ENCODE measurements around the gene TCP10L. TPM values are rescaled to one million over a fixed set of nuclear protein-coding genes. Genes with fewer than 3 reads are reported as not detected.

Gene TCP10L
- total RNA-seq, 4 donors from 2014 or later: 0.19 to 5.6 TPM; not detected in 2

DNA sequence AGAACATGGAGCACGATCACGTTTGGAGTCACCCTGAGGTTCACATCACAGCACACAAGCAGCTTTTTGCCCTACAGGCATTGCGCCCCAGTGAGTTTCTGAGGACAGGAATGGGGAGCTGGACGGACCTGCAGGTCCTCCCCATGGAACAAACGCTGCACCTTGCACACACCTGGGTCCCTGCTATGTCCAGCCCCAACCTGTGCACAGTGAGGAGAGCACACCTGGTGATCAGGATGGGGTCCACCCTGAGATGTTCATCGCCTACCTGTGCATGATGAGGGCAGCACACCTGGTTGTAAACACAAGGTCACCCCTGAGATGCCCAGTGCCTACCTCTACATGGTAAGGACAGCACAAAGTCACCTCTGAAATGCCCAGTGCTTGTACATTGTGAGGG, 45.9 kb downstream of the TCP10L start:
- no peak for DNase-seq
- WGBS, 2 donors: 54 to 80% methylated on average over 5 to 6 of the region's 6 CpGs
- no peaks in the 10 kb centered on the region for H3K9me3 ChIP-seq
- no peaks in the 10 kb centered on the region for H3K27me3 ChIP-seq
- H3K36me3 ChIP-seq: no peaks in the 10 kb centered on the region
- TF ChIP-seq, protein P1, sequence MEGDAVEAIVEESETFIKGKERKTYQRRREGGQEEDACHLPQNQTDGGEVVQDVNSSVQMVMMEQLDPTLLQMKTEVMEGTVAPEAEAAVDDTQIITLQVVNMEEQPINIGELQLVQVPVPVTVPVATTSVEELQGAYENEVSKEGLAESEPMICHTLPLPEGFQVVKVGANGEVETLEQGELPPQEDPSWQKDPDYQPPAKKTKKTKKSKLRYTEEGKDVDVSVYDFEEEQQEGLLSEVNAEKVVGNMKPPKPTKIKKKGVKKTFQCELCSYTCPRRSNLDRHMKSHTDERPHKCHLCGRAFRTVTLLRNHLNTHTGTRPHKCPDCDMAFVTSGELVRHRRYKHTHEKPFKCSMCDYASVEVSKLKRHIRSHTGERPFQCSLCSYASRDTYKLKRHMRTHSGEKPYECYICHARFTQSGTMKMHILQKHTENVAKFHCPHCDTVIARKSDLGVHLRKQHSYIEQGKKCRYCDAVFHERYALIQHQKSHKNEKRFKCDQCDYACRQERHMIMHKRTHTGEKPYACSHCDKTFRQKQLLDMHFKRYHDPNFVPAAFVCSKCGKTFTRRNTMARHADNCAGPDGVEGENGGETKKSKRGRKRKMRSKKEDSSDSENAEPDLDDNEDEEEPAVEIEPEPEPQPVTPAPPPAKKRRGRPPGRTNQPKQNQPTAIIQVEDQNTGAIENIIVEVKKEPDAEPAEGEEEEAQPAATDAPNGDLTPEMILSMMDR (IDR thresholded peaks at IDR 0.05): no peak
- TF ChIP-seq POLR2A (IDR thresholded peaks at IDR 0.05): no peak
- no peak overlapping the region for H3K27ac ChIP-seq
- intact Hi-C loops (cut with DNase I): no loop called here
- H3K4me3 ChIP-seq: no peak overlapping the region
- H3K4me1 ChIP-seq: no peaks in the 10 kb centered on the region

DNA sequence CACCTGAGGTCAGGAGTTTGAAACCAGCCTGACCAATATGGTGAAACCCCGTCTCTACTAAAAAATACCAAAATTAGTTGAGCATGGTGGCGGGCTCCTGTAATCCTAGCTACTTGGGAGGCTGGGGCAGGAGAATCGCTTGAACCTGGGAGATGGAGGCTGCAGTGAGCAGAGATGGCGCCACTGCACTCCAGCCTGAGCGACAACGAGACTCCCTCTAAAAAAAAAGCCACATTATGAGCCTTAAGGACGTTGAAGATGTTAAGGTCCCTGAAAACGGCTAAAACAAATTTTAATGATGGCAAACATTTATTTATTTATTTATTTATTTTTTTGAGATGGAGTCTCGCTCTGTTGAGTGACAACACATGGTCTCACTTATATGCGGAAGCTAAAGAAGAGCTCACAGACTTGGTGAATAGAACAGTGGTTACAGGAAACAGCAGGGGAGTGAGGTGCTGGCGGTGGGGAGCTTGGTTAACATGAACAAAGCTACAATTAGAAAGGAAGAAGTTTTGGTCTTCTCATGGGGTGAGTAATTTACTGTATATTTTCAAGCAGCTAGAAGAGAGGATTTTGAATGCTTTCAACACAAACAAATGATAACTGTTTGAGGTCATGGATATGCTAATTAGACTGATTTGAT, 47.1 kb downstream of the TCP10L start:
- 81% methylated on average over 11 of the region's 11 CpGs for WGBS, 2 donors
- Histone ChIP-seq H3K4me3 (no peak overlapping the region), H3K9me3 (no peaks in the 10 kb centered on the region), H3K27ac (no peak overlapping the region), H3K27me3 (no peaks in the 10 kb centered on the region), H3K4me1 (no peaks in the 10 kb centered on the region), H3K36me3 (no peaks in the 10 kb centered on the region)
- no peak for DNase-seq
- intact Hi-C loops (cut with DNase I): no loop called here
- TF ChIP-seq POLR2A (IDR thresholded peaks at IDR 0.05): no peak
- TF ChIP-seq, protein P1 (IDR thresholded peaks at IDR 0.05): no peak

DNA sequence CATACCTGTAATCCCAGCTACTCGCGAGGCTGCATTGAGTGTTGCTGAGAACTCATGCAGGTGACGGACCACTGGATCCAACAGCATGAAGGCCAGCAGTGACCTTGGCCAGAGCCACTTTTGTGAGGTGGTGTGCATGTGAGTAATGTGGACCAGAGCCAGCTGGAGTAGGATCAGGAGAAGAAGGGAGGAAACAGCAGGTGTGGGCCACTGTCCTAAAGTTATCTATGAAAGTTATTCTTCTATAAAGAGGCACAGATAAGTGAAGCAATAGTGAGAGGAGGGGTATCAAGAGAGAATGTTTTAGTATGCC, 47.8 kb downstream of the TCP10L start:
- intact Hi-C loops (cut with DNase I): no loop called here
- H3K9me3 ChIP-seq: no peaks in the 10 kb centered on the region
- no peaks in the 10 kb centered on the region for H3K36me3 ChIP-seq
- 86 to 100% methylated on average over 3 of the region's 3 CpGs for WGBS, 2 donors
- no peaks in the 10 kb centered on the region for H3K27me3 ChIP-seq
- H3K27ac ChIP-seq: no peak overlapping the region
- H3K4me1 ChIP-seq: no peaks in the 10 kb centered on the region
- TF ChIP-seq, protein P1 (IDR thresholded peaks at IDR 0.05): no peak
- no peak for TF ChIP-seq POLR2A (IDR thresholded peaks at IDR 0.05)
- no peak overlapping the region for H3K4me3 ChIP-seq
- DNase-seq: no peak

DNA sequence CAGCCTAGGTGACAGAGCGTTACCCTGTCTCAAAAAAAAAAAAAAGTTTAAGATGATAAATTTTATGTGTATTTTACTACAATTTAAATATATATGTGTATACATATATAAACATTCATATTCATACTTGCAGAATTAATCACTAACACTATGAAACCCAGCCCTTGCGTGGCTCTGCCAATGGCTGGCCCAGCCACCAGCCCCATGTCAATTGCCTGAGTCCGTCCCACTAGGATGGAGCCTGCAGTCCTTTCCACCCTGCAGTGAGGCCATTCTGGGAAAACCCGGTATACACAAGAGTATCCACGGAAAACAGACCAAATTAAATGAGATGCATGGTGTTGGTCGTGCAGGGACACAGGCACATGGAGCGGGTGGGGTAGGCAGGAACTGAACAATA, 49.7 kb downstream of the TCP10L start:
- H3K27me3 ChIP-seq: no peaks in the 10 kb centered on the region
- H3K4me3 ChIP-seq: no peak overlapping the region
- intact Hi-C loops (cut with DNase I): no loop called here
- H3K9me3 ChIP-seq: no peaks in the 10 kb centered on the region
- DNase-seq: no peak
- H3K36me3 ChIP-seq: no peaks in the 10 kb centered on the region
- WGBS, 2 donors: 88 to 93% methylated on average over 7 of the region's 7 CpGs
- TF ChIP-seq, protein P1 (IDR thresholded peaks at IDR 0.05): no peak
- no peak for TF ChIP-seq POLR2A (IDR thresholded peaks at IDR 0.05)
- H3K4me1 ChIP-seq: no peaks in the 10 kb centered on the region
- H3K27ac ChIP-seq: no peak overlapping the region

DNA sequence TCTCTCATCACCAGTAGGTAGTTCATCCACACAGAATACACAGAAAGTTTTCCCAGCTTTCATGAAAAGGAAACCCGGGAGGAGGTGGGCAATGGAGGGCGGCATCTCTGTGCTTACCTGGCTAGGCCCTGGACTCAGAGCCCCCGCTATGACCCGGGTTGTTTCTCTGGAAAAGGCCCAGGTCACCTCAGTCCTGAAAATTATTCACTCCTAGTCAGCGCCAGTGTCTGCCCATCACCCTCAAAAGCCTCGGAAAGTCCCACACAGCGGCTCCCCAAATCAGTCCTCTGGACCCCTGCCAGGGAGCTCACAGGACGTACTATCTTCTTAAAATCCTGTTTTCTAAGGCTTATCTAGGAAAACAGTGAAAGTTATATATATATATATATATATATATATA, 51.2 kb downstream of the TCP10L start:
- no peak for DNase-seq
- no peak overlapping the region for H3K4me3 ChIP-seq
- H3K27me3 ChIP-seq: no peaks in the 10 kb centered on the region
- H3K9me3 ChIP-seq: no peaks in the 10 kb centered on the region
- WGBS, 2 donors: 67 to 86% methylated on average over 6 to 8 of the region's 8 CpGs
- TF ChIP-seq, protein P1 (IDR thresholded peaks at IDR 0.05): no peak
- no peak for TF ChIP-seq POLR2A (IDR thresholded peaks at IDR 0.05)
- peaks cover 0 to 3% (median 0%) of the 10 kb centered on the region in 3 donors for H3K4me1 ChIP-seq
- intact Hi-C loops (cut with DNase I): no loop called here
- no peak overlapping the region for H3K27ac ChIP-seq
- H3K36me3 ChIP-seq: no peaks in the 10 kb centered on the region

All from esophagus squamous epithelium (tissue), 5 donors.